ENCODE data around the gene SHBG. TPM values are rescaled to one million over a fixed set of nuclear protein-coding genes. Genes with fewer than 3 reads are reported as not detected.
"Not testable (repeated sequence)": the region's sequence is repeated elsewhere in the genome, so short reads cannot be mapped to it uniquely, and the experiment has no call there.

The SHBG gene
- polyA plus RNA-seq, 1 donor (not counting 4 experiments of a cell fraction or from before 2014, with no cell fraction given): 0.14 TPM

DNA sequence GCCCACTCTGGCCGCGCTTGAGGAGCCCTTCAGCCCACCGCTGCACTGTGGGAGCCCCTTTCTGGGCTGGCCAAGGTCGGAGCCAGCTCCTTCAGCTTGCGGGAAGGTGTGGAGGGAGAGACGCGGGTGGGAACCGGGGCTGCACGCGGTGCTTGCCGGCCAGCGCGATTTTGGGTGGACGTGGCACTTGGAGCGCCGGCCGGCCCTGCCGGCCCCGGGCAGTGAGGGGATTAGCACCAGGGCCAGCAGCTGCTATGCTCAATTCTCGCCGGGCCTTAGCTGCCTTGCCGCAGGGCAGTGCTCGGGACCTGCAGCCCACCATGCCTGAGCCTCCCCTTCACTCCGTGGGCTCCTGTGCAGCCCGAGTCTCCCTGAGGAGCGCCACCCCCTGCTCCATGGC is 10.8 kb downstream of the SHBG start:
- TF ChIP-seq EZH2 (IDR thresholded peaks at IDR 0.05; ENCODE audit: low read length): no peak
- TF ChIP-seq, protein P1, sequence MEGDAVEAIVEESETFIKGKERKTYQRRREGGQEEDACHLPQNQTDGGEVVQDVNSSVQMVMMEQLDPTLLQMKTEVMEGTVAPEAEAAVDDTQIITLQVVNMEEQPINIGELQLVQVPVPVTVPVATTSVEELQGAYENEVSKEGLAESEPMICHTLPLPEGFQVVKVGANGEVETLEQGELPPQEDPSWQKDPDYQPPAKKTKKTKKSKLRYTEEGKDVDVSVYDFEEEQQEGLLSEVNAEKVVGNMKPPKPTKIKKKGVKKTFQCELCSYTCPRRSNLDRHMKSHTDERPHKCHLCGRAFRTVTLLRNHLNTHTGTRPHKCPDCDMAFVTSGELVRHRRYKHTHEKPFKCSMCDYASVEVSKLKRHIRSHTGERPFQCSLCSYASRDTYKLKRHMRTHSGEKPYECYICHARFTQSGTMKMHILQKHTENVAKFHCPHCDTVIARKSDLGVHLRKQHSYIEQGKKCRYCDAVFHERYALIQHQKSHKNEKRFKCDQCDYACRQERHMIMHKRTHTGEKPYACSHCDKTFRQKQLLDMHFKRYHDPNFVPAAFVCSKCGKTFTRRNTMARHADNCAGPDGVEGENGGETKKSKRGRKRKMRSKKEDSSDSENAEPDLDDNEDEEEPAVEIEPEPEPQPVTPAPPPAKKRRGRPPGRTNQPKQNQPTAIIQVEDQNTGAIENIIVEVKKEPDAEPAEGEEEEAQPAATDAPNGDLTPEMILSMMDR (optimal IDR thresholded peaks at IDR 0.05 in 1 of 3, IDR thresholded peaks at IDR 0.05 in 1 of 3, conservative IDR thresholded peaks at IDR 0.05 in 1 of 3; ENCODE audit: extremely low read depth in 1 of 3, insufficient read depth in 2 of 3, low read length in 3 of 3): no peak
- no peak for DNase-seq (ENCODE audit: low read depth, low spot score)

DNA sequence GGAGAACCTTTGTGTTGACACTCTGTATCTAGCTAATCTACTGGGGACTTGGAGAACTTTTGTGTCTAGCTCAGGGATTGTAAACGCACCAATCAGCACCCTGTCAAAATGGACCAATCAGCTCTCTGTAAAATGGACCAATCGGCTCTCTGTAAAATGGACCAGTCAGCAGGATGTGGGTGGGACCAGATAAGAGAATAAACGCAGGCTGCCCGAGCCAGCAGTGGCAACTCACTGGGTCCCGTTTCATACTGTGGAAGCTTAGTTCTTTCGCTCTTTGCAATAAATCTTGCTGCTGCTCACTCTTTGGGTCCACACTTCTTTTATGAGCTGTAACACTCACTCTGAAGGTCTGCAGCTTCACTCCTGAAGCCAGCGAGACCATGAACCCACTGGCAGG is 11.7 kb downstream of the SHBG start:
- DNase-seq (ENCODE audit: low read depth, low spot score); H3K27ac ChIP-seq (ENCODE audit: control insufficient read depth, insufficient read depth, low read length); FAIRE-seq; H3K27me3 ChIP-seq (ENCODE audit: control insufficient read depth, extremely low read depth, insufficient read depth, low read length); H3K9me1 ChIP-seq (ENCODE audit: control insufficient read depth, extremely low read depth, insufficient read depth, low read length); H3K79me2 ChIP-seq (ENCODE audit: control insufficient read depth, insufficient read depth, low read length); H3K4me3 ChIP-seq (ENCODE audit: control insufficient read depth in 2 of 3, extremely low read depth in 1 of 3, insufficient read depth in 2 of 3, low read depth in 1 of 3, low read length in 3 of 3); H4K20me1 ChIP-seq (ENCODE audit: control insufficient read depth, extremely low read depth, insufficient read depth, low read length); H3K36me3 ChIP-seq (ENCODE audit: control insufficient read depth in 2 of 2, extremely low read depth in 1 of 2, insufficient read depth in 2 of 2, low read length in 2 of 2); H3K9ac ChIP-seq (ENCODE audit: control insufficient read depth, extremely low read depth, insufficient read depth, low read length); H3K9me3 ChIP-seq (ENCODE audit: control insufficient read depth, low read depth, low read length); H3K4me2 ChIP-seq (ENCODE audit: control insufficient read depth, extremely low read depth, insufficient read depth, low read depth, low read length); H3K4me1 ChIP-seq (ENCODE audit: control insufficient read depth, extremely low read depth, insufficient read depth, low read length); dilution Hi-C loops (cut with MboI; ENCODE audit: extremely low pct_ligation_motif_present, low sequenced_read_pairs); H2AFZ ChIP-seq (ENCODE audit: control insufficient read depth, low read length): not testable (repeated sequence)

More for the DNA sequence above, 10.8 kb downstream of the SHBG start:
- H3K9ac ChIP-seq (ENCODE audit: control insufficient read depth, extremely low read depth, insufficient read depth, low read length): no peak overlapping the region
- no peaks in the 10 kb centered on the region for H4K20me1 ChIP-seq (ENCODE audit: control insufficient read depth, extremely low read depth, insufficient read depth, low read length)
- H3K4me3 ChIP-seq (ENCODE audit: control insufficient read depth in 2 of 3, extremely low read depth in 1 of 3, insufficient read depth in 2 of 3, low read depth in 1 of 3, low read length in 3 of 3): no peak overlapping the region
- no peak overlapping the region for H2AFZ ChIP-seq (ENCODE audit: control insufficient read depth, low read length)
- no peaks in the 10 kb centered on the region for H3K27me3 ChIP-seq (ENCODE audit: control insufficient read depth, extremely low read depth, insufficient read depth, low read length)
- no peaks in the 10 kb centered on the region for H3K36me3 ChIP-seq (ENCODE audit: control insufficient read depth in 2 of 2, extremely low read depth in 1 of 2, insufficient read depth in 2 of 2, low read length in 2 of 2)
- no peak for FAIRE-seq
- no peak overlapping the region for H3K4me2 ChIP-seq (ENCODE audit: control insufficient read depth, extremely low read depth, insufficient read depth, low read depth, low read length)
- no peaks in the 10 kb centered on the region for H3K9me3 ChIP-seq (ENCODE audit: control insufficient read depth, low read depth, low read length)
- no peaks in the 10 kb centered on the region for H3K9me1 ChIP-seq (ENCODE audit: control insufficient read depth, extremely low read depth, insufficient read depth, low read length)
- H3K27ac ChIP-seq (ENCODE audit: control insufficient read depth, insufficient read depth, low read length): no peak overlapping the region
- no peaks in the 10 kb centered on the region for H3K79me2 ChIP-seq (ENCODE audit: control insufficient read depth, insufficient read depth, low read length)
- H3K4me1 ChIP-seq (ENCODE audit: control insufficient read depth, extremely low read depth, insufficient read depth, low read length): no peaks in the 10 kb centered on the region
- dilution Hi-C loops (cut with MboI; ENCODE audit: extremely low pct_ligation_motif_present, low sequenced_read_pairs): no loop called here

DNA sequence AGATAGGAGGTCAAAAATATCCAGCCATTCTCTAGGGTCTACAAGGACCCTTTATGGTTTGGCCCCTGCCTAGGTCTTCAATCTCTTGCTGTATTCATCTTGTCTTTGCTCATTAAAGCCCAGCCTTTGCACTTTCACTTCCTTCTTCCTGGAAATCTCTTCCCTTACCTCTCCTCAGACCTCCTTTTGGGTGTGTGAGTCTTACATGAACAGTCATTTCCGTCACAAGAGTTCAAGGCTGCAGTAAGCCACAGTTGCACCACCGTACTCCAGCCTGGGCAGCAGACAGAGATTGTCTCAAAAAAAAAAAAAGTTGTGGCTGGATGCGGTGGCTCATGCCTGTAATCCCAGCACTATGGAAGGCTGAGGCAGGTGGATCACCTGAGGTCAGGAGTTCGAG is 14.8 kb downstream of the SHBG start:
- H4K20me1 ChIP-seq (ENCODE audit: control insufficient read depth, extremely low read depth, insufficient read depth, low read length): no peaks in the 10 kb centered on the region
- H3K27ac ChIP-seq (ENCODE audit: control insufficient read depth, insufficient read depth, low read length): no peak overlapping the region
- H3K9ac ChIP-seq (ENCODE audit: control insufficient read depth, extremely low read depth, insufficient read depth, low read length): no peak overlapping the region
- dilution Hi-C loops (cut with MboI; ENCODE audit: extremely low pct_ligation_motif_present, low sequenced_read_pairs): no loop called here
- no peak overlapping the region for H3K4me3 ChIP-seq (ENCODE audit: control insufficient read depth in 2 of 3, extremely low read depth in 1 of 3, insufficient read depth in 2 of 3, low read depth in 1 of 3, low read length in 3 of 3)
- H3K9me1 ChIP-seq (ENCODE audit: control insufficient read depth, extremely low read depth, insufficient read depth, low read length): no peaks in the 10 kb centered on the region
- DNase-seq (ENCODE audit: low read depth, low spot score) (no peak), FAIRE-seq (no peak)
- H3K4me2 ChIP-seq (ENCODE audit: control insufficient read depth, extremely low read depth, insufficient read depth, low read depth, low read length): no peak overlapping the region
- H3K79me2 ChIP-seq (ENCODE audit: control insufficient read depth, insufficient read depth, low read length): no peaks in the 10 kb centered on the region
- no peaks in the 10 kb centered on the region for H3K36me3 ChIP-seq (ENCODE audit: control insufficient read depth in 2 of 2, extremely low read depth in 1 of 2, insufficient read depth in 2 of 2, low read length in 2 of 2)
- peaks cover under 1% of the 10 kb centered on the region for H3K27me3 ChIP-seq (ENCODE audit: control insufficient read depth, extremely low read depth, insufficient read depth, low read length)
- H3K4me1 ChIP-seq (ENCODE audit: control insufficient read depth, extremely low read depth, insufficient read depth, low read length): no peaks in the 10 kb centered on the region
- no peaks in the 10 kb centered on the region for H3K9me3 ChIP-seq (ENCODE audit: control insufficient read depth, low read depth, low read length)
- TF ChIP-seq, protein P1 (optimal IDR thresholded peaks at IDR 0.05 in 1 of 3, IDR thresholded peaks at IDR 0.05 in 1 of 3, conservative IDR thresholded peaks at IDR 0.05 in 1 of 3; ENCODE audit: extremely low read depth in 1 of 3, insufficient read depth in 2 of 3, low read length in 3 of 3): no peak
- TF ChIP-seq EZH2 (IDR thresholded peaks at IDR 0.05; ENCODE audit: low read length): no peak
- H2AFZ ChIP-seq (ENCODE audit: control insufficient read depth, low read length): no peak overlapping the region
